Endothelial cell of umbilical vein (primary cell): ENCODE results near the gene RNF19B. TPM values are rescaled to one million over a fixed set of nuclear protein-coding genes. Genes with fewer than 3 reads are reported as not detected.

Source experiments
- BruUV-seq: library from RNA; stranded (reverse); fragments of 400-500 nt; replicated peaks from 2 replicates; lab custom pipeline; 2021; lab: Mats Ljungman, UMichigan
- CTCF ChIA-PET: fragments of 300-600, 350-600 bp; sonication (Branson Sonifier 250); formaldehyde crosslinking; loops from one replicate; lab custom pipeline; 2021; ENCODE audit warnings: antibody characterized with exemption, inconsistent platforms; lab: Charles Lee
- POLR2A ChIA-PET: fragments of 300-600, 350-600 bp; sonication (Branson Sonifier 250); formaldehyde crosslinking; loops from one replicate; lab custom pipeline; 2021; ENCODE audit warnings: antibody characterized with exemption, inconsistent platforms; lab: Charles Lee
- DNase-seq: peaks from one replicate; pipeline ENCODE4 v3.0.0-alpha.2; 2011; ENCODE audit warnings: low read depth, low spot score
- FAIRE-seq: peaks from 2 replicates; lab custom pipeline; 2011; peaks lifted over from hg19 to GRCh38; lab: Jason Lieb, UNC
- H2AFZ ChIP-seq: 2 replicates; pipeline ENCODE4 v1.6.0; 2012; ENCODE audit warnings: low read depth, low read length, control low read depth, inconsistent platforms
- H3K27ac ChIP-seq: 2 replicates; pipeline ENCODE4 v1.5.1; 2011; ENCODE audit warnings: low read depth, mild to moderate bottlenecking, control low read depth, low read length, moderate library complexity; ENCODE audit not compliant: insufficient read depth
- H3K27me3 ChIP-seq, 2 experiments: 2 replicates each; pipeline versions ENCODE4 v1.6.0 to v1.6.1; 2011; ENCODE audit warnings: low read length in 2 of 2, mixed read lengths in 1 of 2; ENCODE audit not compliant: control insufficient read depth in 2 of 2, insufficient read depth in 2 of 2
- H3K36me3 ChIP-seq, 2 experiments: 2 replicates in 1 of 2; 3 replicates in 1 of 2; pipeline ENCODE4 v1.5.1; 2011; ENCODE audit warnings: low read length in 2 of 2, mild to moderate bottlenecking in 1 of 2, moderate library complexity in 1 of 2; ENCODE audit not compliant: control insufficient read depth in 2 of 2, insufficient read depth in 2 of 2; ENCODE audit errors: extremely low read depth in 1 of 2
- H3K4me1 ChIP-seq: 3 replicates; pipeline ENCODE4 v1.5.1; 2011; ENCODE audit warnings: mild to moderate bottlenecking, low read length; ENCODE audit not compliant: control insufficient read depth, insufficient read depth; ENCODE audit errors: extremely low read depth
- H3K4me2 ChIP-seq: 2 replicates; pipeline ENCODE4 v1.6.1; 2011; ENCODE audit warnings: low read length, control low read depth, mixed read lengths; ENCODE audit not compliant: insufficient read depth
- H3K4me3 ChIP-seq, 3 experiments: fragments of 200-600 bp in 1 of 3; sonication (generic), shearing (Covaris generic) in 1 of 3; replicated peaks in 1 of 3; 2 replicates each; pipeline ENCODE4 v1.5.1; 2011 to 2016; ENCODE audit warnings: control low read depth in 3 of 3, low read length in 3 of 3, mild to moderate bottlenecking in 2 of 3, inconsistent platforms in 1 of 3, low read depth in 1 of 3, moderate library complexity in 1 of 3; ENCODE audit not compliant: insufficient read depth in 1 of 3
- H3K79me2 ChIP-seq: 2 replicates; pipeline ENCODE4 v1.6.0; 2012; ENCODE audit warnings: low read length, inconsistent platforms; ENCODE audit not compliant: control insufficient read depth, insufficient read depth
- H3K9ac ChIP-seq: replicated peaks from 2 replicates; pipeline ENCODE3; 2011; ENCODE audit warnings: low read length, control low read depth; ENCODE audit not compliant: insufficient read depth; ENCODE audit errors: extremely low read depth
- H3K9me1 ChIP-seq: replicated peaks from 3 replicates; pipeline ENCODE4 v1.6.0; 2011; ENCODE audit warnings: mild to moderate bottlenecking, low read length; ENCODE audit not compliant: control insufficient read depth, insufficient read depth; ENCODE audit errors: extremely low read depth
- H3K9me3 ChIP-seq: replicated peaks from 2 replicates; pipeline ENCODE4 v1.5.1; 2012; ENCODE audit warnings: low read length, inconsistent platforms; ENCODE audit not compliant: control insufficient read depth, insufficient read depth
- H4K20me1 ChIP-seq: replicated peaks from 2 replicates; pipeline ENCODE3; 2011; ENCODE audit warnings: mild to moderate bottlenecking, low read length; ENCODE audit not compliant: control insufficient read depth, insufficient read depth; ENCODE audit errors: extremely low read depth
- EZH2 ChIP-seq: IDR thresholded peaks from 2 replicates; pipeline ENCODE4 v1.6.1; 2012; ENCODE audit warnings: borderline replicate concordance, low read depth, mild to moderate bottlenecking, moderate library complexity, low read length, inconsistent platforms; ENCODE audit not compliant: severe bottlenecking
- FOS ChIP-seq: IDR thresholded peaks from 2 replicates; pipeline ENCODE4 v1.6.1; 2011; ENCODE audit warnings: mild to moderate bottlenecking, low read length, moderate library complexity, borderline replicate concordance; ENCODE audit not compliant: insufficient read depth
- GATA2 ChIP-seq: IDR thresholded peaks from 2 replicates; pipeline ENCODE4 v1.7.0; 2011; ENCODE audit warnings: low read depth, mild to moderate bottlenecking, moderate library complexity, mixed read lengths, low read length; ENCODE audit not compliant: insufficient read length, insufficient read depth
- JUN ChIP-seq: IDR thresholded peaks from 2 replicates; pipeline ENCODE4 v1.6.1; 2011; ENCODE audit warnings: borderline replicate concordance, low read depth; ENCODE audit not compliant: insufficient read length, insufficient read depth
- MYC ChIP-seq: IDR thresholded peaks from one replicate; pipeline ENCODE4 v1.6.1; 2011; ENCODE audit warnings: mild to moderate bottlenecking, low read depth, low read length
- POLR2A ChIP-seq: IDR thresholded peaks from 2 replicates; pipeline ENCODE4 v1.6.1; 2012; ENCODE audit warnings: low read depth, mild to moderate bottlenecking, control low read depth, low read length
- POLR2AphosphoS5 ChIP-seq: IDR thresholded peaks from 2 replicates; pipeline ENCODE4 v1.6.1; 2012; ENCODE audit warnings: low read depth, mild to moderate bottlenecking, control low read depth, low read length, moderate library complexity; ENCODE audit not compliant: insufficient read depth
- dilution Hi-C: fragments of 300-500 bp; cut with MboI; formaldehyde crosslinking; loops from one replicate; pipeline ENCODE4 v1.15.0; 2019; ENCODE audit warnings: low sequenced_read_pairs; ENCODE audit not compliant: extremely low pct_ligation_motif_present
- intact Hi-C: fragments of 100-400 bp; cut with micrococcal nuclease; formaldehyde crosslinking; loops from one replicate; pipeline ENCODE4 v1.10.0; 2022
- polyA plus RNA-seq, 4 experiments: library from polyadenylated mRNA; depleted of rRNA in 3 of 4; stranded (reverse) in 3 of 4; unstranded in 1 of 4; fragments of >200 nt; gene quantifications; 2 replicates each; pipeline versions ENCODE4 v1.2.1 to v1.2.3, GENCODE V29; 2011 to 2012; ENCODE audit warnings: missing spikeins in 1 of 4
- total RNA-seq: library from RNA; stranded (reverse); gene quantifications from 2 replicates; pipeline ENCODE4 v1.2.3, GENCODE V29; 2021
- TF ChIP-seq, protein P1 (sequence below), 2 donors: IDR thresholded peaks; 1 replicate in 1 of 2; 2 replicates in 1 of 2; pipeline ENCODE4 v1.5.1; 2011; ENCODE audit warnings: low read length in 2 of 2, mild to moderate bottlenecking in 2 of 2, moderate library complexity in 2 of 2, control low read depth in 1 of 2, inconsistent platforms in 1 of 2, low read depth in 1 of 2; ENCODE audit not compliant: insufficient read depth in 1 of 2; ENCODE audit errors: extremely low read depth in 1 of 2
- TF ChIP-seq, protein P2 (sequence below): IDR thresholded peaks from 2 replicates; pipeline ENCODE4 v1.6.1; 2011; ENCODE audit not compliant: insufficient read depth, insufficient read length

The RNF19B gene
- total and polyA plus RNA-seq, 2 donors (not counting 3 experiments of a cell fraction or from before 2014, with no cell fraction given): 19.2 to 25.6 TPM

DNA sequence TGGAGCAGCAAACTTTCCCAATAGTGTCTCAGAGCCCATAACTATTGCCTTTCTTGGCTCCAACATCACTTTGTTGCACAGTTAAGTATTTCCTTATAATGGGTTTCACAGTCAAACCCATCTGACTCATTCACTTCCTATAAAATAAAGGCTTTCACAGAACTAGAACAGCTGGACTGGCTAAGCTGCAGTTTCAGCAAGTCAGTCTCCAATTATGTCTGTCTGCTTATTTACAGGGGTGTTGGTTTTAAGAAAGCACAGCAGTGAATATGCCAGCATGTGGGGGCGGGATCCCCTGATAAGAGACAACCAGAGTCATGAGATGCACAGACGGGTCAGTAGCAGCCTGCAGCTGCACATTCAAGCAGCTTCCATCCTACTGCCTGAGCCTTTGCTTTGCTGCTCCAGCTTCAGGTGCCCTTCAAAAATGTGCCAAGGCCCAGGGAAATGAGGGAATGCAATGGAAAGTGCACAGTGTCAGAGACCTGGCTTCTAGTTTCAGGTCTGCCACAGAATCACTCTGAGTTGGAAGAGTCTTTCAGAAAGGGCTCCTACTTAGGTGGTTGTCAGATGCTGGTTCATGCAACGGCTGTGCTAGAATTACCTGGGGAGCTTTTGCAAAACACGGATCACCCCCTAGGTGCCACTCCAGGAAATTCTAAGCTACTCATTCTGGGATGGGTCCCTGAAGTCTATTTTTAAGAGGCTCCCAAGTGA, 24.8 kb downstream of the RNF19B start:
- Histone ChIP-seq H3K79me2 (peaks cover 5% of the 10 kb centered on the region), H3K27ac (peak overlapping the region; percentile 6), H2AFZ (no peak overlapping the region), H3K4me3 (no peak overlapping the region), H3K36me3 (peaks cover 8 to 13% of the 10 kb centered on the region in 2 experiments), H3K27me3 (no peaks in the 10 kb centered on the region), H3K4me1 (peaks cover 40% of the 10 kb centered on the region), H4K20me1 (no peaks in the 10 kb centered on the region), H3K9ac (no peak overlapping the region), H3K9me3 (no peaks in the 10 kb centered on the region), H3K9me1 (no peaks in the 10 kb centered on the region), H3K4me2 (peak overlapping the region; percentile 2)
- ChIA-PET CTCF (interaction anchor here (0.8 to 5.4 kb wide), 9 partner anchors 9 to 117 kb away, joined by 3 to 73 read pairs (median 5); partner anchors contain the start of gene RNF19B), POLR2A (interaction anchor here (1.6 to 1.9 kb wide), 2 partner anchors 24 to 66 kb away, joined by 3 to 6 read pairs; partner anchors contain the start of gene RNF19B)
- intact Hi-C loops (loop anchor here (1.0 kb wide), 2 partner anchors 13 to 24 kb away; partner anchors contain the start of gene RNF19B), dilution Hi-C loops (loop anchor here (10.0 kb wide), 1 partner anchor 65 kb away; no protein-coding TSS in a partner anchor)
- FAIRE-seq: peak; percentile 99
- no TSS peak for BruUV-seq
- peak; percentile 83 for TF ChIP-seq FOS
- TF ChIP-seq POLR2A: no peak
- TF ChIP-seq GATA2: no peak
- TF ChIP-seq JUN: peak; percentile 76
- no peak for TF ChIP-seq POLR2AphosphoS5
- DNase-seq: peak; percentile 87

DNA sequence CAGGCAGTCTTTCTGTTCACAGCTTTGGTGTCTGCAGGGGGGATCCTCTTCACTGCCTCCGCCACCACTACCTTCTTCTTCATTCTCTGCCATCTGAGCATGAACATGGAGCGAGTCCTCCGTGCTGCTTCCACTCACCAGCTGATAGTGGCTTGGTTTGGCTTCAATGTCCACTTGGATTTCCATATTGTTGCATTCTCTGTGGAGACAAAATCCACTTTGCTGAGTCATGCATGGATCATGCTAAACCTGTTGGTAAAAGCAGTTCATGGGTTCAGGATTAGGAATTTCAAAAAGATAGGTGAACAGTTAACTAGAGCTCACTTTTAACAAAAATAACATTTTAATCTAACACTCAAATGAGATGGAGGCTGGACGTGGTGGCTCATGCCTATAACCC, 27.5 kb downstream of the RNF19B start:
- intact Hi-C loops (no loop called here), dilution Hi-C loops (no loop called here)
- H3K9me1 ChIP-seq: no peaks in the 10 kb centered on the region

More for the DNA sequence above, 27.5 kb downstream of the RNF19B start:
- H2AFZ ChIP-seq: no peak overlapping the region
- peaks cover 51% of the 10 kb centered on the region for H3K4me1 ChIP-seq
- BruUV-seq: no TSS peak
- H3K27me3 ChIP-seq: no peaks in the 10 kb centered on the region
- ChIA-PET CTCF (interaction anchor here (1.0 to 5.4 kb wide), 3 partner anchors 16 to 68 kb away, joined by 3 to 73 read pairs (median 3); no protein-coding TSS in a partner anchor), POLR2A (no interaction called here)
- DNase-seq (no peak), FAIRE-seq (no peak)
- H3K27ac ChIP-seq: no peak overlapping the region
- peaks cover 5 to 6% of the 10 kb centered on the region in 2 experiments for H3K36me3 ChIP-seq
- H3K4me3 ChIP-seq: no peak overlapping the region
- TF ChIP-seq POLR2AphosphoS5 (no peak), GATA2 (no peak), EZH2 (no peak), MYC (no peak), POLR2A (no peak), JUN (no peak), FOS (no peak)
- TF ChIP-seq, protein P1, sequence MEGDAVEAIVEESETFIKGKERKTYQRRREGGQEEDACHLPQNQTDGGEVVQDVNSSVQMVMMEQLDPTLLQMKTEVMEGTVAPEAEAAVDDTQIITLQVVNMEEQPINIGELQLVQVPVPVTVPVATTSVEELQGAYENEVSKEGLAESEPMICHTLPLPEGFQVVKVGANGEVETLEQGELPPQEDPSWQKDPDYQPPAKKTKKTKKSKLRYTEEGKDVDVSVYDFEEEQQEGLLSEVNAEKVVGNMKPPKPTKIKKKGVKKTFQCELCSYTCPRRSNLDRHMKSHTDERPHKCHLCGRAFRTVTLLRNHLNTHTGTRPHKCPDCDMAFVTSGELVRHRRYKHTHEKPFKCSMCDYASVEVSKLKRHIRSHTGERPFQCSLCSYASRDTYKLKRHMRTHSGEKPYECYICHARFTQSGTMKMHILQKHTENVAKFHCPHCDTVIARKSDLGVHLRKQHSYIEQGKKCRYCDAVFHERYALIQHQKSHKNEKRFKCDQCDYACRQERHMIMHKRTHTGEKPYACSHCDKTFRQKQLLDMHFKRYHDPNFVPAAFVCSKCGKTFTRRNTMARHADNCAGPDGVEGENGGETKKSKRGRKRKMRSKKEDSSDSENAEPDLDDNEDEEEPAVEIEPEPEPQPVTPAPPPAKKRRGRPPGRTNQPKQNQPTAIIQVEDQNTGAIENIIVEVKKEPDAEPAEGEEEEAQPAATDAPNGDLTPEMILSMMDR (IDR thresholded peaks at IDR 0.05; ENCODE audit: extremely low read depth in 1 of 2, insufficient read depth in 1 of 2, low read depth in 1 of 2, low read length in 2 of 2): no peak
- TF ChIP-seq, protein P2, sequence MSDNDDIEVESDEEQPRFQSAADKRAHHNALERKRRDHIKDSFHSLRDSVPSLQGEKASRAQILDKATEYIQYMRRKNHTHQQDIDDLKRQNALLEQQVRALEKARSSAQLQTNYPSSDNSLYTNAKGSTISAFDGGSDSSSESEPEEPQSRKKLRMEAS: no peak
- no peak overlapping the region for H3K4me2 ChIP-seq
- no peak overlapping the region for H3K9ac ChIP-seq
- no peaks in the 10 kb centered on the region for H4K20me1 ChIP-seq
- peaks cover 5% of the 10 kb centered on the region for H3K79me2 ChIP-seq
- no peaks in the 10 kb centered on the region for H3K9me3 ChIP-seq
